MM.1S (cell line): ENCODE data around the gene RAB14.

Experiments
- CTCF ChIP-seq: fragments of 300-600 bp; sonication (generic); IDR thresholded peaks from 2 replicates; pipeline ENCODE4 v1.5.1; 2016; ENCODE audit warnings: antibody characterized with exemption, low read length, mixed read lengths
- EZH2 ChIP-seq: fragments of 300-600 bp; sonication (generic); optimal IDR thresholded peaks from 2 replicates; pipeline ENCODE3; 2017; ENCODE audit warnings: low read depth, mild to moderate bottlenecking, antibody characterized with exemption, low read length, mixed read lengths

GRCh38 chr9:121233906-121234831 lies 32.5 kb upstream of the RAB14 start:
- TF ChIP-seq CTCF, result no peak
- TF ChIP-seq EZH2, result no peak
